GM19467 (cell line): ENCODE results near the gene CCDC198.

Experiments
- ATAC-seq: cut with Tn5 transposase; IDR thresholded peaks from one replicate; pipeline ENCODE4 v1.9.1; 2021; ENCODE audit warnings: mild to moderate bottlenecking, moderate library complexity; ENCODE audit not compliant: unreplicated experiment

The CCDC198 gene

GRCh38 chr14:57493467-57494181 lies at the start of gene CCDC198:
Gene CCDC198, minus strand, starts transcription at chr14:57493857. Its CDS starts 142 bp downstream, at chr14:57493715.
- peak; percentile 73 for ATAC-seq

- no peak for ATAC-seq
These were observed 39.6 kb upstream of the CCDC198 start for GRCh38 chr14:57533214-57533613.

GRCh38 chr14:57530571-57530970 lies 36.9 kb upstream of the CCDC198 start:
- no peak for ATAC-seq

GRCh38 chr14:57526942-57527341 lies 33.3 kb upstream of the CCDC198 start:
- no peak for ATAC-seq

GRCh38 chr14:57519043-57519442 lies 25.4 kb upstream of the CCDC198 start:
- ATAC-seq, result no peak

- no peak for ATAC-seq
These were observed 18.6 kb upstream of the CCDC198 start for GRCh38 chr14:57512220-57512619.

- no peak for ATAC-seq
These were observed 15.1 kb upstream of the CCDC198 start for GRCh38 chr14:57508756-57509155.

- no peak for ATAC-seq
These were observed 9.1 kb upstream of the CCDC198 start for GRCh38 chr14:57502586-57503254.

- ATAC-seq, result no peak
These were observed 7.4 kb upstream of the CCDC198 start for GRCh38 chr14:57501039-57501557.

- no peak for ATAC-seq
These were observed 5.0 kb upstream of the CCDC198 start for GRCh38 chr14:57498659-57499058.

- no peak for ATAC-seq
These were observed 4.4 kb upstream of the CCDC198 start for GRCh38 chr14:57498035-57498434.

- ATAC-seq, result no peak
These were observed 1.8 kb upstream of the CCDC198 start for GRCh38 chr14:57495416-57495815.

- no peak for ATAC-seq
These were observed 798 bp downstream of the CCDC198 start for GRCh38 chr14:57492859-57493258.

GRCh38 chr14:57491640-57492039 lies 2.0 kb downstream of the CCDC198 start:
- ATAC-seq, result no peak

- ATAC-seq, result no peak
These were observed 5.9 kb downstream of the CCDC198 start for GRCh38 chr14:57487771-57488170.

- no peak for ATAC-seq
These were observed 6.8 kb downstream of the CCDC198 start for GRCh38 chr14:57486767-57487379.

GRCh38 chr14:57485635-57486034 lies 8.0 kb downstream of the CCDC198 start:
- peak; percentile 92 for ATAC-seq

- no peak for ATAC-seq
These were observed 11.5 kb downstream of the CCDC198 start for GRCh38 chr14:57482120-57482519.

- ATAC-seq, result no peak
These were observed 13.6 kb downstream of the CCDC198 start for GRCh38 chr14:57480051-57480450.

GRCh38 chr14:57479197-57479596 lies 14.5 kb downstream of the CCDC198 start:
- ATAC-seq, result no peak

- no peak for ATAC-seq
These were observed 15.6 kb downstream of the CCDC198 start for GRCh38 chr14:57478050-57478449.

- no peak for ATAC-seq
These were observed 22.7 kb downstream of the CCDC198 start for GRCh38 chr14:57470909-57471308.
